ENCODE measurements around the gene MYOCOS. TPM values are rescaled to one million over a fixed set of nuclear protein-coding genes. Genes with fewer than 3 reads are reported as not detected.

Gene MYOCOS
- total RNA-seq, 4 donors from 2014 or later = not detected

GRCh38 chr1:171668372-171668771 lies 46.3 kb downstream of the MYOCOS start:
- TF ChIP-seq POLR2AphosphoS5 (IDR thresholded peaks at IDR 0.05) (no peak), CTCF (IDR thresholded peaks at IDR 0.05) (no peak), POLR2A (IDR thresholded peaks at IDR 0.05) (no peak), EP300 (IDR thresholded peaks at IDR 0.05) (no peak)
- ATAC-seq = no peak
- Histone ChIP-seq H3K27me3 (no peaks in the 10 kb centered on the region), H3K4me1 (peaks cover 20 to 57% (median 30%) of the 10 kb centered on the region in 3 donors), H3K36me3 (no peaks in the 10 kb centered on the region), H3K9me3 (no peaks in the 10 kb centered on the region), H3K27ac (peak overlapping the region in 2 of 4 donors; percentile 9 to 84), H3K4me3 (no peak overlapping the region)
- 93 to 100% methylated on average over 1 to 5 of the region's 5 CpGs for WGBS, 2 donors (ENCODE audit: low coverage in 1 of 2)

GRCh38 chr1:171670739-171671138 lies 48.7 kb downstream of the MYOCOS start:
- Histone ChIP-seq H3K27ac (no peak overlapping the region), H3K4me3 (no peak overlapping the region), H3K9me3 (no peaks in the 10 kb centered on the region), H3K4me1 (peaks cover 8 to 55% (median 27%) of the 10 kb centered on the region in 3 donors), H3K36me3 (no peaks in the 10 kb centered on the region), H3K27me3 (no peaks in the 10 kb centered on the region)
- ATAC-seq = no peak
- TF ChIP-seq POLR2A (IDR thresholded peaks at IDR 0.05) (no peak), CTCF (IDR thresholded peaks at IDR 0.05) (no peak), EP300 (IDR thresholded peaks at IDR 0.05) (no peak), POLR2AphosphoS5 (IDR thresholded peaks at IDR 0.05) (no peak)
- WGBS, 2 donors (ENCODE audit: low coverage in 1 of 2) = no CpG with 5 or more reads among the region's 28 CpGs

GRCh38 chr1:171674431-171675405 lies 52.7 kb downstream of the MYOCOS start:
- peak; percentile 75 for ATAC-seq
- Histone ChIP-seq H3K27ac (peak overlapping the region; percentile 75 to 90 (median 80)), H3K9me3 (no peaks in the 10 kb centered on the region), H3K36me3 (no peaks in the 10 kb centered on the region), H3K27me3 (no peaks in the 10 kb centered on the region), H3K4me1 (peaks cover 7 to 41% (median 22%) of the 10 kb centered on the region in 3 donors), H3K4me3 (no peak overlapping the region)
- WGBS, 2 donors (ENCODE audit: low coverage in 1 of 2) = 6 to 16% methylated on average over 3 of the region's 3 CpGs
- TF ChIP-seq CTCF (IDR thresholded peaks at IDR 0.05) = no peak
- peak; percentile 48 for TF ChIP-seq POLR2AphosphoS5 (IDR thresholded peaks at IDR 0.05)

Other genes with a start within 250 kb of the MYOCOS start
- gene PRRC2C, start 136.7 kb upstream of the MYOCOS start, total RNA-seq = 10 to 100 TPM; 52.0 to 79.2 (median 74.4) TPM
- gene MYOC, start 30.4 kb downstream of the MYOCOS start, total RNA-seq = 1,000 to 10,000 TPM in 1 of 4 donors, 100 to 1,000 TPM in 2, 10 to 100 TPM in 1; 88.5 to 1,432 (median 227) TPM
- 10 to 100 TPM; 16.3 to 37.5 (median 20.0) TPM for gene VAMP4, start 119.8 kb downstream of the MYOCOS start, total RNA-seq
- 10 to 100 TPM; 14.1 to 30.4 (median 15.7) TPM for gene METTL13, start 159.4 kb downstream of the MYOCOS start, total RNA-seq
- 1 to 10 TPM; 1.9 to 5.0 (median 3.9) TPM for gene DNM3, start 219.3 kb downstream of the MYOCOS start, total RNA-seq